ENCODE results near the gene VMP1. TPM values are rescaled to one million over a fixed set of nuclear protein-coding genes. Genes with fewer than 3 reads are reported as not detected.

Gene VMP1
- total and polyA plus RNA-seq, 2 of the 4 experiments (the other 2 are of a cell fraction), result 89.8 to 197 TPM

GRCh38 chr17:59767176-59767575 lies 59.7 kb downstream of the VMP1 start:
- H2BK15ac ChIP-seq (ENCODE audit: low read depth, low read length), result no peak overlapping the region; the same call in 2 of the 3 replicates
- H2BK5ac ChIP-seq (ENCODE audit: low read depth, low read length, poor library complexity, severe bottlenecking), result peak overlapping the region; percentile 88
- no peak overlapping the region for H3K14ac ChIP-seq (replicated peaks; ENCODE audit: low read depth, low read length)
- H2AK9ac ChIP-seq (replicated peaks; ENCODE audit: low read depth, low read length, poor library complexity), result no peak overlapping the region
- BruUV-seq (replicated peaks), result no TSS peak
- intact Hi-C loops (cut with micrococcal nuclease) (no loop called here), dilution Hi-C loops (cut with HindIII; ENCODE audit: low sequenced_read_pairs, unreplicated experiment) (no loop called here), in situ Hi-C loops (cut with MboI; ENCODE audit: low sequenced_read_pairs) (no loop called here)
- 0 out of 2 replicates have a peak overlapping the region, but pooled peaks have one; percentile 84 for H4K5ac ChIP-seq (ENCODE audit: low read depth, low read length)
- no peaks in the 10 kb centered on the region for H4K20me1 ChIP-seq (ENCODE audit: insufficient read depth, low read length)
- peak overlapping the region; percentile 34; the same call in 1 of the 2 replicates for H3K56ac ChIP-seq (ENCODE audit: extremely low read depth, insufficient read depth, low read length)
- H2BK20ac ChIP-seq (ENCODE audit: low read depth, low read length), result no peak overlapping the region
- no peaks in the 10 kb centered on the region for H3K9me3 ChIP-seq (ENCODE audit: control insufficient read depth, insufficient read depth, low read length)
- H2AK5ac ChIP-seq (ENCODE audit: low read depth, low read length), result no peak overlapping the region
- no peak overlapping the region for H3K4me2 ChIP-seq (ENCODE audit: low read depth, low read length)
- H3K9me1 ChIP-seq (ENCODE audit: insufficient read depth, low read length), result peaks cover 11% of the 10 kb centered on the region
- H3K23ac ChIP-seq (ENCODE audit: low read depth, low read length), result peak overlapping the region; percentile 71; the same call in 1 of the 2 replicates
- H3K9ac ChIP-seq (ENCODE audit: low read depth, low read length), result no peak overlapping the region
- peak overlapping the region; percentile 24 to 70; a peak in 2 of 4 replicates for H4K8ac ChIP-seq (ENCODE audit: low read depth in 2 of 2, low read length in 2 of 2)
- peak overlapping the region; percentile 86; the same call in 1 of the 2 replicates for H2BK120ac ChIP-seq (ENCODE audit: low read depth, low read length)
- peaks cover 17% of the 10 kb centered on the region for H3K4me1 ChIP-seq (ENCODE audit: control insufficient read depth, insufficient read depth, low read length)
- H3K36me3 ChIP-seq (ENCODE audit: control insufficient read depth, insufficient read depth, low read length), result peaks cover 6% of the 10 kb centered on the region
- POLR2A ChIA-PET (ENCODE audit: unreplicated experiment), result no interaction called here
- DNase-seq (no peak), ATAC-seq (ENCODE audit: low read depth) (no peak)
- no peaks in the 10 kb centered on the region for H3K27me3 ChIP-seq (ENCODE audit: control insufficient read depth, insufficient read depth, low read length)
- CTCF ChIA-PET, result no interaction called here
- H3K4me3 ChIP-seq (ENCODE audit: insufficient read depth, low read depth, low read length), result no peak overlapping the region
- H3K27ac ChIP-seq (ENCODE audit: insufficient read depth, low read length), result peak overlapping the region; percentile 88; the same call in 1 of the 2 replicates
- H3K4ac ChIP-seq (ENCODE audit: low read depth, low read length), result peak overlapping the region; percentile 90; the same call in 1 of the 2 replicates
- H2AFZ ChIP-seq (replicated peaks; ENCODE audit: low read length, poor library complexity), result no peak overlapping the region
- H4K91ac ChIP-seq (ENCODE audit: insufficient read depth, low read depth, low read length), result no peak overlapping the region
- TF ChIP-seq CTCF (conservative IDR thresholded peaks at IDR 0.05; ENCODE audit: low read depth, low read length) (no peak), MAFK (IDR thresholded peaks at IDR 0.05; ENCODE audit: low read depth, low read length) (0 out of 2 replicates have a peak, but pooled peaks have one; percentile 7)
- H3K18ac ChIP-seq (ENCODE audit: low read depth, low read length), result peak overlapping the region; percentile 98; the same call in 1 of the 2 replicates
- H3K79me1 ChIP-seq (ENCODE audit: low read depth in 1 of 2, low read length in 2 of 2), result peaks cover 20 to 55% of the 10 kb centered on the region in 2 experiments

Measured in IMR-90 (cell line).